ENCODE measurements around the gene GRB2.

GRB2 gene

GRCh38 chr17:75277664-75278071 lies 127.8 kb downstream of the GRB2 start:
- DNase-seq (ENCODE audit: low spot score) = no peak

- peak; percentile 84 for DNase-seq (ENCODE audit: low spot score)
These were observed 131.3 kb downstream of the GRB2 start for GRCh38 chr17:75273977-75274708.

- DNase-seq (ENCODE audit: low spot score) = no peak
These were observed 132.7 kb downstream of the GRB2 start for GRCh38 chr17:75272848-75273184.

GRCh38 chr17:75271955-75272847 lies 133.3 kb downstream of the GRB2 start:
- DNase-seq (ENCODE audit: low spot score) = no peak

GRCh38 chr17:75271233-75271954 lies 134.1 kb downstream of the GRB2 start:
- peak; percentile 85 for DNase-seq (ENCODE audit: low spot score)

GRCh38 chr17:75270966-75271232 lies 134.6 kb downstream of the GRB2 start, which contains the start of gene MIF4GD:
TSS of gene MIF4GD (minus strand) at chr17:75271231. CDS start at chr17:75270195, 1,036 bp downstream.
- DNase-seq (ENCODE audit: low spot score) = no peak

GRCh38 chr17:75270218-75270965 lies 135.1 kb downstream of the GRB2 start:
- DNase-seq (ENCODE audit: low spot score) = peak; percentile 88

GRCh38 chr17:75269844-75270217 lies 135.6 kb downstream of the GRB2 start:
- DNase-seq (ENCODE audit: low spot score) = peak; percentile 49

All from RKO (cell line).